HEK293 (cell line): Measurements from ENCODE around the gene ADCK2.

Source experiments
- EGR2 ChIP-seq: fragments of 450-650 bp; formaldehyde crosslinking; IDR thresholded peaks from 2 replicates; pipeline ENCODE4 v1.5.1; 2016; ENCODE audit warnings: low read depth, missing biosample characterization, missing genetic modification characterization
- KLF8 ChIP-seq: fragments of 450-650 bp; formaldehyde crosslinking; IDR thresholded peaks from 2 replicates; pipeline ENCODE4 v1.5.1; 2016; ENCODE audit warnings: missing biosample characterization, missing genetic modification characterization
- PRDM6 ChIP-seq: fragments of 450-650 bp; formaldehyde crosslinking; IDR thresholded peaks from 2 replicates; pipeline ENCODE4 v1.5.1; 2017; ENCODE audit warnings: missing biosample characterization, missing genetic modification characterization
- SCRT1 ChIP-seq: fragments of 450-650 bp; formaldehyde crosslinking; IDR thresholded peaks from 2 replicates; pipeline ENCODE4 v1.5.1; 2016; ENCODE audit warnings: missing biosample characterization, missing genetic modification characterization, borderline replicate concordance
- SP7 ChIP-seq: fragments of 450-650 bp; formaldehyde crosslinking; IDR thresholded peaks from 2 replicates; pipeline ENCODE4 v1.5.1; 2016; ENCODE audit warnings: missing biosample characterization, missing genetic modification characterization
- ZBTB1 ChIP-seq: fragments of 450-650 bp; formaldehyde crosslinking; IDR thresholded peaks from 2 replicates; pipeline ENCODE4 v1.5.1; 2016; ENCODE audit warnings: missing biosample characterization, missing genetic modification characterization
- ZBTB21 ChIP-seq: fragments of 450-650 bp; formaldehyde crosslinking; IDR thresholded peaks from 2 replicates; pipeline ENCODE4 v1.5.1; 2017; ENCODE audit warnings: missing biosample characterization, missing genetic modification characterization
- ZBTB6 ChIP-seq: fragments of 450-650 bp; formaldehyde crosslinking; IDR thresholded peaks from 2 replicates; pipeline ENCODE4 v1.5.1; 2017; ENCODE audit warnings: missing biosample characterization, missing genetic modification characterization
- ZBTB7A ChIP-seq: fragments of 450-650 bp; formaldehyde crosslinking; IDR thresholded peaks from 2 replicates; pipeline ENCODE4 v1.5.1; 2016; ENCODE audit warnings: low read depth, missing biosample characterization, missing genetic modification characterization
- ZFP3 ChIP-seq: fragments of 450-650 bp; formaldehyde crosslinking; IDR thresholded peaks from 2 replicates; pipeline ENCODE4 v1.5.1; 2016; ENCODE audit warnings: low read depth, missing biosample characterization, missing genetic modification characterization
- ZFP41 ChIP-seq: fragments of 450-650 bp; formaldehyde crosslinking; IDR thresholded peaks from 2 replicates; pipeline ENCODE4 v1.5.1; 2016; ENCODE audit warnings: missing biosample characterization, missing genetic modification characterization, borderline replicate concordance
- ZFP69B ChIP-seq: fragments of 450-650 bp; formaldehyde crosslinking; IDR thresholded peaks from 2 replicates; pipeline ENCODE4 v1.5.1; 2016; ENCODE audit warnings: missing biosample characterization, missing genetic modification characterization
- ZNF114 ChIP-seq: fragments of 450-650 bp; formaldehyde crosslinking; IDR thresholded peaks from 2 replicates; pipeline ENCODE4 v1.5.0; 2017; ENCODE audit warnings: missing biosample characterization, missing genetic modification characterization
- ZNF146 ChIP-seq: fragments of 450-650 bp; formaldehyde crosslinking; IDR thresholded peaks from 2 replicates; pipeline ENCODE4 v1.5.1; 2016; ENCODE audit warnings: missing biosample characterization, missing genetic modification characterization
- ZNF184 ChIP-seq: fragments of 450-650 bp; IDR thresholded peaks from 2 replicates; pipeline ENCODE4 v1.5.1; 2018; ENCODE audit warnings: missing biosample characterization, mild to moderate bottlenecking, missing genetic modification characterization
- ZNF214 ChIP-seq: fragments of 450-650 bp; formaldehyde crosslinking; IDR thresholded peaks from 2 replicates; pipeline ENCODE4 v1.5.1; 2017; ENCODE audit warnings: missing biosample characterization, mild to moderate bottlenecking, missing genetic modification characterization, borderline replicate concordance
- ZNF239 ChIP-seq: fragments of 450-650 bp; formaldehyde crosslinking; IDR thresholded peaks from 2 replicates; pipeline ENCODE4 v1.5.1; 2016; ENCODE audit warnings: missing biosample characterization, missing genetic modification characterization
- ZNF280C ChIP-seq: fragments of 450-650 bp; formaldehyde crosslinking; IDR thresholded peaks from 2 replicates; pipeline ENCODE4 v1.5.1; 2016; ENCODE audit warnings: missing biosample characterization, missing genetic modification characterization
- ZNF324 ChIP-seq: fragments of 450-650 bp; formaldehyde crosslinking; IDR thresholded peaks from 2 replicates; pipeline ENCODE4 v1.5.1; 2016; ENCODE audit warnings: missing biosample characterization, missing genetic modification characterization
- ZNF350 ChIP-seq: fragments of 450-650 bp; formaldehyde crosslinking; IDR thresholded peaks from 2 replicates; pipeline ENCODE4 v1.5.0; 2017; ENCODE audit warnings: missing biosample characterization, mild to moderate bottlenecking, missing genetic modification characterization
- ZNF501 ChIP-seq: fragments of 450-650 bp; formaldehyde crosslinking; IDR thresholded peaks from 2 replicates; pipeline ENCODE4 v1.5.1; 2016; ENCODE audit warnings: missing biosample characterization, missing genetic modification characterization
- ZNF510 ChIP-seq: fragments of 450-650 bp; formaldehyde crosslinking; IDR thresholded peaks from 2 replicates; pipeline ENCODE4 v1.5.1; 2018; ENCODE audit warnings: mild to moderate bottlenecking, missing genetic modification characterization, missing biosample characterization; ENCODE audit not compliant: insufficient replicate concordance
- ZNF548 ChIP-seq: fragments of 450-650 bp; formaldehyde crosslinking; IDR thresholded peaks from 2 replicates; pipeline ENCODE4 v1.5.1; 2016; ENCODE audit warnings: missing biosample characterization, missing genetic modification characterization
- ZNF660 ChIP-seq: fragments of 450-650 bp; IDR thresholded peaks from 2 replicates; pipeline ENCODE4 v1.5.1; 2018; ENCODE audit warnings: missing biosample characterization, mild to moderate bottlenecking, missing genetic modification characterization
- ZNF692 ChIP-seq: fragments of 450-650 bp; formaldehyde crosslinking; IDR thresholded peaks from 2 replicates; pipeline ENCODE4 v1.5.1; 2016; ENCODE audit warnings: missing biosample characterization, missing genetic modification characterization
- ZNF777 ChIP-seq: fragments of 450-650 bp; formaldehyde crosslinking; IDR thresholded peaks from 2 replicates; pipeline ENCODE4 v1.5.1; 2017; ENCODE audit warnings: missing biosample characterization, missing genetic modification characterization, borderline replicate concordance
- ZNF791 ChIP-seq: fragments of 450-650 bp; formaldehyde crosslinking; IDR thresholded peaks from 2 replicates; pipeline ENCODE4 v1.5.1; 2016; ENCODE audit warnings: missing biosample characterization, missing genetic modification characterization
- ZSCAN16 ChIP-seq: fragments of 450-650 bp; formaldehyde crosslinking; IDR thresholded peaks from 2 replicates; pipeline ENCODE4 v1.5.1; 2016; ENCODE audit warnings: missing biosample characterization, missing genetic modification characterization
- ZSCAN18 ChIP-seq: fragments of 450-650 bp; formaldehyde crosslinking; IDR thresholded peaks from 2 replicates; pipeline ENCODE4 v1.5.1; 2016; ENCODE audit warnings: missing biosample characterization, missing genetic modification characterization
- ZSCAN23 ChIP-seq: fragments of 450-650 bp; formaldehyde crosslinking; IDR thresholded peaks from 2 replicates; pipeline ENCODE4 v1.5.1; 2016; ENCODE audit warnings: missing biosample characterization, missing genetic modification characterization
- ZXDB ChIP-seq: fragments of 450-650 bp; formaldehyde crosslinking; IDR thresholded peaks from 2 replicates; pipeline ENCODE4 v1.5.1; 2016; ENCODE audit warnings: missing biosample characterization, missing genetic modification characterization

ADCK2 gene

GRCh38 chr7:140640060-140640637 is 32.6 kb upstream of the ADCK2 start (continued):
- TF ChIP-seq PRDM6 (no peak), ZFP41 (no peak), ZFP3 (tag by site-specific recombination) (no peak), ZNF324 (tag by site-specific recombination) (no peak), SP7 (peak; percentile 65), ZSCAN18 (tag by site-specific recombination) (no peak), ZNF777 (tag by site-specific recombination) (peak; percentile 98), ZNF184 (no peak), ZNF548 (tag by site-specific recombination) (no peak), ZBTB1 (tag by site-specific recombination) (no peak), ZNF214 (tag by site-specific recombination) (no peak), ZNF146 (no peak), ZSCAN23 (tag by site-specific recombination) (no peak), ZSCAN16 (tag by site-specific recombination) (no peak), SCRT1 (tag by site-specific recombination) (no peak), EGR2 (no peak), ZNF239 (tag by site-specific recombination) (no peak), ZBTB7A (tag by site-specific recombination) (no peak), ZNF114 (tag by site-specific recombination) (no peak), ZFP69B (tag by site-specific recombination) (peak; percentile 77), ZNF791 (tag by site-specific recombination) (no peak), ZBTB21 (tag by site-specific recombination) (no peak), ZBTB6 (tag by site-specific recombination) (no peak), ZNF501 (tag by site-specific recombination) (peak; percentile 60; the same call in 1 of the 2 replicates), ZNF660 (no peak), KLF8 (tag by site-specific recombination) (peak; percentile 44; the same call in 1 of the 2 replicates), ZXDB (tag by site-specific recombination) (peak; percentile 28), ZNF280C (tag by site-specific recombination) (no peak), ZNF510 (no peak), ZNF350 (tag by site-specific recombination) (no peak), ZNF692 (tag by site-specific recombination) (peak; percentile 76)
